HepG2 (cell line): Measurements from ENCODE around the gene MDP1. TPM values are rescaled to one million over a fixed set of nuclear protein-coding genes. Genes with fewer than 3 reads are reported as not detected.

Source experiments
- BATF2 ChIP-seq: sonication (generic); formaldehyde crosslinking; IDR thresholded peaks from 2 replicates; pipeline ENCODE4 v1.8.0; 2022; ENCODE audit warnings: mild to moderate bottlenecking, missing genetic modification reagents, moderate library complexity
- BRD4 ChIP-seq: sonication (generic); formaldehyde crosslinking; IDR thresholded peaks from 2 replicates; pipeline ENCODE4 v1.4.0; 2020; ENCODE audit warnings: missing genetic modification reagents
- DRAP1 ChIP-seq: IDR thresholded peaks from 2 replicates; pipeline ENCODE4 v1.6.1; 2016; ENCODE audit warnings: missing genetic modification reagents, missing compliant biosample characterization
- E2F5 ChIP-seq: sonication (generic); formaldehyde crosslinking; conservative IDR thresholded peaks from 2 replicates; pipeline ENCODE4 v1.4.0; 2020; ENCODE audit warnings: missing genetic modification reagents
- HIVEP1 ChIP-seq: sonication (generic); formaldehyde crosslinking; IDR thresholded peaks from 2 replicates; pipeline ENCODE4 v1.4.0; 2020; ENCODE audit warnings: mild to moderate bottlenecking, missing genetic modification reagents
- JARID2 ChIP-seq: sonication (generic); formaldehyde crosslinking; IDR thresholded peaks from 2 replicates; pipeline ENCODE4 v1.8.1; 2023; ENCODE audit warnings: missing genetic modification reagents, inconsistent platforms; ENCODE audit not compliant: insufficient replicate concordance
- MIXL1 ChIP-seq: IDR thresholded peaks from 2 replicates; pipeline ENCODE4 v1.6.1; 2016
- MYPOP ChIP-seq: sonication (generic); formaldehyde crosslinking; IDR thresholded peaks from 2 replicates; pipeline ENCODE4 v1.8.1; 2023; ENCODE audit warnings: mild to moderate bottlenecking, moderate library complexity, missing genetic modification reagents
- NCOR1 ChIP-seq: fragments of 200-600 bp; sonication (generic); IDR thresholded peaks from 2 replicates; pipeline ENCODE4 v1.7.0; 2017; ENCODE audit warnings: antibody characterized with exemption, low read length, borderline replicate concordance
- NFE2L1 ChIP-seq: sonication (generic); formaldehyde crosslinking; IDR thresholded peaks from 2 replicates; pipeline ENCODE4 v1.4.0; 2020; ENCODE audit warnings: missing genetic modification reagents, mild to moderate bottlenecking, borderline replicate concordance
- NFRKB ChIP-seq: fragments of 450-650 bp; IDR thresholded peaks from 2 replicates; pipeline ENCODE4 v1.6.1; 2017
- NPAS2 ChIP-seq: sonication (generic); formaldehyde crosslinking; IDR thresholded peaks from 2 replicates; pipeline ENCODE4 v1.8.0; 2022; ENCODE audit warnings: mild to moderate bottlenecking, missing genetic modification reagents, borderline replicate concordance
- NRL ChIP-seq: sonication (generic); formaldehyde crosslinking; IDR thresholded peaks from 2 replicates; pipeline ENCODE4 v1.5.0; 2020; ENCODE audit warnings: missing genetic modification reagents, mild to moderate bottlenecking, moderate library complexity, borderline replicate concordance
- PCBP1 ChIP-seq: fragments of 200-400 bp; formaldehyde crosslinking; IDR thresholded peaks from 2 replicates; pipeline ENCODE4 v1.6.1; 2017; ENCODE audit warnings: mild to moderate bottlenecking, low read depth, low read length, borderline replicate concordance
- SALL2 ChIP-seq: sonication (generic); formaldehyde crosslinking; IDR thresholded peaks from 2 replicates; pipeline ENCODE4 v1.8.1; 2023; ENCODE audit warnings: mild to moderate bottlenecking, missing genetic modification reagents, inconsistent platforms
- TOPORS ChIP-seq: sonication (generic); formaldehyde crosslinking; IDR thresholded peaks from 2 replicates; pipeline ENCODE4 v1.8.0; 2023; ENCODE audit warnings: mild to moderate bottlenecking, missing genetic modification reagents
- ZBTB42 ChIP-seq: sonication (generic); formaldehyde crosslinking; IDR thresholded peaks from 2 replicates; pipeline ENCODE4 v1.5.0; 2020; ENCODE audit warnings: mild to moderate bottlenecking, missing genetic modification reagents
- ZIK1 ChIP-seq: sonication (generic); formaldehyde crosslinking; IDR thresholded peaks from 2 replicates; pipeline ENCODE4 v1.5.0; 2020; ENCODE audit warnings: mild to moderate bottlenecking, low read depth, missing genetic modification reagents, borderline replicate concordance
- ZNF207 ChIP-seq: fragments of 450-650 bp; IDR thresholded peaks from 2 replicates; pipeline ENCODE4 v1.6.1; 2016; ENCODE audit warnings: antibody characterized with exemption, borderline replicate concordance
- ZNF24 ChIP-seq: fragments of 450-650 bp; IDR thresholded peaks from 2 replicates; pipeline ENCODE4 v1.6.1; 2017; ENCODE audit warnings: antibody characterized with exemption, mild to moderate bottlenecking
- ZNF354B ChIP-seq: sonication (generic); formaldehyde crosslinking; IDR thresholded peaks from 2 replicates; pipeline ENCODE4 v1.8.0; 2022; ENCODE audit warnings: mild to moderate bottlenecking, missing genetic modification reagents
- ZNF672 ChIP-seq: sonication (generic); formaldehyde crosslinking; IDR thresholded peaks from 2 replicates; pipeline ENCODE4 v1.8.1; 2022; ENCODE audit warnings: missing genetic modification reagents
- ZNF704 ChIP-seq: sonication (generic); formaldehyde crosslinking; IDR thresholded peaks from 2 replicates; pipeline ENCODE4 v1.8.1; 2023; ENCODE audit warnings: mild to moderate bottlenecking, inconsistent platforms, moderate library complexity, missing genetic modification reagents, borderline replicate concordance
- ZNF766 ChIP-seq: sonication (generic); formaldehyde crosslinking; IDR thresholded peaks from 2 replicates; pipeline ENCODE4 v1.5.0; 2020; ENCODE audit warnings: missing genetic modification reagents, borderline replicate concordance
- ZNF790 ChIP-seq: sonication (generic); formaldehyde crosslinking; IDR thresholded peaks from 2 replicates; pipeline ENCODE4 v1.8.0; 2022; ENCODE audit warnings: missing genetic modification reagents, mild to moderate bottlenecking, borderline replicate concordance
- ZSCAN22 ChIP-seq: sonication (generic); formaldehyde crosslinking; IDR thresholded peaks from 2 replicates; pipeline ENCODE4 v1.4.0; 2020; ENCODE audit warnings: mild to moderate bottlenecking, missing genetic modification reagents
- polyA plus RNA-seq, 8 experiments: library from polyadenylated mRNA; depleted of rRNA in 3 of 8; stranded (reverse) in 7 of 8; unstranded in 1 of 8; fragments of >200 nt; fragmentation: Illumina TruSeq in 4 of 8; extraction: Trizol in 4 of 8; gene quantifications; 2 replicates each; pipeline versions ENCODE4 v1.2.1 to v1.2.3, GENCODE V29; 2011 to 2016; ENCODE audit warnings: low read depth in 4 of 8, missing spikeins in 1 of 8, mixed read lengths in 1 of 8; ENCODE audit not compliant: insufficient read depth in 1 of 8
- total RNA-seq, 5 experiments: library from RNA; depleted of rRNA; stranded (reverse); fragments of >200 nt; fragmentation: Illumina TruSeq; extraction: Trizol; gene quantifications; 2 replicates each; pipeline ENCODE4 v1.2.3, GENCODE V29; 2016; ENCODE audit warnings: low read depth in 1 of 5

The MDP1 gene
- total and polyA plus RNA-seq, 2 of the 13 experiments (the other 11 are each of a cell fraction or from before 2014, with no cell fraction given): 44.1 to 48.7 TPM

DNA sequence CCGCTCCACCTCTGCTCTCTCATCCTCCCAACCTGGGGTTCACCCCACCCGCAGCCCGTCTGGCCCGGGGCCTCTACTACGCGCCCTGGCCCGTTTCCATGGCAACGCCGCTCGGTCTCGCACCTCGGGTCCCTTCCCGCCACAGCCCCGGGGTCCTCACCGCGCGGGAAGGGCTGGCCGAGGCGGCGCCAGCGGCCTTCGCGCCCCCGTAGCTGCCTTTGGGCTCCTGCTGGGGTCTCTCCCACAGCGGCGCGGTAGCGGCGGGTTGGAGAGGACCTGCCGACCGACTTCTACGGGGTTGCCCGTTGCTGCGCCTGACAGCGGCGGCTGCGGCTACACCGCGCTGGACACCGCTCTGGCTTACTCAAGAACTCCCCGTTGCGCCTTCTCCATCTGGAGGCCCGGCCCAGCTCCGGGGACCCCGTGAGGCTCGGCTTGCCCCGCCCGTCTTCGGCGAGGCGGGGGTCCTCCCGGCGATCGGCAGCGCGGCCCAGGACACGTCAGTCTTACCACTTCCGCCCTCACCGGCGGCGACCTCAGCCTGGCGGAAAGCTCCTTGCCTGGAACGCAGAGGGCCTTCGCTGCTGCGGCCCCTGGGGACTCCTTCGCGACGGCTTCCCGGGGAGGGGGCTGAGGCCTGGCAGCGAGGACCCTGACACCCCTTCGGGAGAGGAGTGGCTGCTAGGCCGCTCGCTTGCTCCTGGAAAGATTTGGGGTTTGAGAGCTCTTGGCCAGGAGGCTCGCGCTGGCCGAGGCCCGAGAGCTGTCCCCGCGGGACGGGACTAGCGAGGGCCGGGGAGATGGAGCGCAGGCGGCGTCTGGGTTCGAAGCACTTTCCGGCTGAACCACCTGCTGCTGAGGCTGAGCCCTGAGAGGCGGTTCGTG, 20.4 kb downstream of the MDP1 start, which contains the start of gene TM9SF1 (continued):
- TF ChIP-seq NCOR1 (no peak; the same call in 1 of the 2 replicates), ZSCAN22 (CRISPR knock-in tag) (peak; percentile 89), ZBTB42 (CRISPR knock-in tag) (peak; percentile 97), ZNF766 (CRISPR knock-in tag) (peak; percentile 92), ZNF672 (CRISPR knock-in tag) (no peak), TOPORS (CRISPR knock-in tag) (peak; percentile 100), NFRKB (no peak), ZNF354B (peak; percentile 98), DRAP1 (CRISPR knock-in tag) (peak; percentile 87), MIXL1 (CRISPR knock-in tag) (peak; percentile 85), ZNF24 (no peak), MYPOP (no peak), ZNF790 (CRISPR knock-in tag) (peak; percentile 99), NRL (CRISPR knock-in tag) (peak; percentile 99), E2F5 (peak; percentile 93), PCBP1 (peak; percentile 99), JARID2 (peak; percentile 99), ZNF207 (no peak), BATF2 (no peak), NFE2L1 (CRISPR knock-in tag) (peak; percentile 92), NPAS2 (CRISPR knock-in tag) (0 out of 2 replicates have a peak, but pooled peaks have one; percentile 37), HIVEP1 (CRISPR knock-in tag) (peak; percentile 99), BRD4 (CRISPR knock-in tag) (peak; percentile 95), ZNF704 (CRISPR knock-in tag) (peak; percentile 99), ZIK1 (peak; percentile 94), SALL2 (CRISPR knock-in tag) (peak; percentile 97)
